ENCODE data around the gene CNNM2.

CNNM2 gene

DNA sequence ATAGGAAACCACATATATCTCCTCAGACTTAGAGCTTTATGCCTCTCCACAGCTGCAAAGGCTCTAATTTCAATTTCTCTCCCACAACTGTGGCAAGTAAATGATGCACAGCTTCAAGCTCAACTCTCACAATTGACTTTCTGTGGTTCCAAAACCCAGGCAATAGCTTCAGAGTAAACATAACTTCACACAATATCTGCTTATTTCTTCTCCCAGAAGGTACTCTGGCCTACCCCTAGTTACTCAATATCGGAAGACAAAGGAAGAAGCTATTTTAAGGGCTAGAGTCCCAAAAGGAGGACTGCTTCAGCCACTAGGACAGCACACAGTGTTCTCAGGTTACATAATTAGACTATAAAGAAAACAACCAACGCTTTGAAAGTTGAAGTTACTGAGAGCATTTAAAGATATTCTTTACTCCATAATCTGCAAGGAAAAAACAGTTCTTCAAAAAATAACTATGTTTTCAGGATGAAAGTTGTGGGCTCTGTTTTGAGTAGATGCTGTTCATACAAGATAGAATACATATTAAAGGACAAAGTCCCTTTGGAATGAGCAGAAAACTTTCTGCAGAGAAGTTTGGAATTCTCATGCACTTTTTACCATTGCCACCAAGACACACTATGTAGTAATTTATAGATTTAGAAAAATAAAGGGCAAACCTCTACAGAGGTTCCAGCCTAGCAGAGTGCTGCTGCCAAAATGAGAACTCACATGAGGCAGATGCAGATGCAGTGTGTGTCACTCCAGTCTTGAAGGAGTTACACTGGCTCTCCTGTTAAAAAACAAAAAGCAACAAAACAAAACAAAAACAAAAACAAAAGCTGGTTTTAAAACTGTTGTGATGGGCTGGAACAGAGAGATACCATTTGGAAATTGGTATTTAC, 193.2 kb downstream of the CNNM2 start:
- TF ChIP-seq CTCF (IDR thresholded peaks at IDR 0.05; ENCODE audit: low read depth, low read length, poor library complexity, severe bottlenecking) (no peak), EZH2phosphoT487 (IDR thresholded peaks at IDR 0.05; ENCODE audit: borderline replicate concordance, low read length) (no peak)
- peaks cover 5% of the 10 kb centered on the region; the same call in 1 of the 2 replicates for H3K36me3 ChIP-seq (ENCODE audit: control insufficient read depth, low read length)
- no peak overlapping the region for H3K4me3 ChIP-seq (ENCODE audit: low read length)

GRCh38 chr10:103111918-103112877, 194.1 kb downstream of the CNNM2 start:
- no peak overlapping the region for H3K4me2 ChIP-seq (ENCODE audit: low read length)
- no peaks in the 10 kb centered on the region for H3K27me3 ChIP-seq (ENCODE audit: control insufficient read depth, low read length)
- H4K20me1 ChIP-seq (ENCODE audit: control insufficient read depth, insufficient read depth, low read depth, low read length): no peaks in the 10 kb centered on the region
- no peaks in the 10 kb centered on the region for H3K9me2 ChIP-seq (replicated peaks; ENCODE audit: control insufficient read depth, low read length)
- peaks cover 33% of the 10 kb centered on the region for H3K79me2 ChIP-seq (ENCODE audit: control insufficient read depth, low read length)
- H3K4me3 ChIP-seq (ENCODE audit: low read length): no peak overlapping the region
- TF ChIP-seq CTCF (IDR thresholded peaks at IDR 0.05; ENCODE audit: low read depth, low read length, poor library complexity, severe bottlenecking): no peak
- TF ChIP-seq EZH2phosphoT487 (IDR thresholded peaks at IDR 0.05; ENCODE audit: borderline replicate concordance, low read length): no peak
- H3K4me1 ChIP-seq (ENCODE audit: control insufficient read depth, low read length): peaks cover 20% of the 10 kb centered on the region
- no peak overlapping the region for H3K27ac ChIP-seq (ENCODE audit: low read depth, low read length)
- H3K36me3 ChIP-seq (ENCODE audit: control insufficient read depth, low read length): 0 out of 2 replicates have a peak, but pooled peaks cover 5% of the 10 kb centered on the region
- H3K9me3 ChIP-seq (ENCODE audit: control insufficient read depth, insufficient read depth, low read length): no peaks in the 10 kb centered on the region
- H3F3A ChIP-seq (ENCODE audit: control insufficient read depth, insufficient read depth): no peaks in the 10 kb centered on the region

More for the DNA sequence above, 193.2 kb downstream of the CNNM2 start:
- H4K20me1 ChIP-seq (ENCODE audit: control insufficient read depth, insufficient read depth, low read depth, low read length): no peaks in the 10 kb centered on the region
- no peak overlapping the region for H3K27ac ChIP-seq (ENCODE audit: low read depth, low read length)
- no peaks in the 10 kb centered on the region for H3K9me2 ChIP-seq (replicated peaks; ENCODE audit: control insufficient read depth, low read length)
- H3K9me3 ChIP-seq (ENCODE audit: control insufficient read depth, insufficient read depth, low read length): no peaks in the 10 kb centered on the region
- no peaks in the 10 kb centered on the region for H3F3A ChIP-seq (ENCODE audit: control insufficient read depth, insufficient read depth)
- no peak overlapping the region for H3K4me2 ChIP-seq (ENCODE audit: low read length)
- H3K4me1 ChIP-seq (ENCODE audit: control insufficient read depth, low read length): peaks cover 20% of the 10 kb centered on the region
- no peaks in the 10 kb centered on the region for H3K27me3 ChIP-seq (ENCODE audit: control insufficient read depth, low read length)
- H3K79me2 ChIP-seq (ENCODE audit: control insufficient read depth, low read length): peaks cover 32% of the 10 kb centered on the region

GRCh38 chr10:103114876-103115275, 196.8 kb downstream of the CNNM2 start:
- Histone ChIP-seq H3K4me3 (ENCODE audit: low read length) (no peak overlapping the region), H3K79me2 (ENCODE audit: control insufficient read depth, low read length) (peaks cover 40% of the 10 kb centered on the region), H3F3A (ENCODE audit: control insufficient read depth, insufficient read depth) (no peaks in the 10 kb centered on the region), H3K4me2 (ENCODE audit: low read length) (no peak overlapping the region), H3K27ac (ENCODE audit: low read depth, low read length) (no peak overlapping the region), H3K9me3 (ENCODE audit: control insufficient read depth, insufficient read depth, low read length) (no peaks in the 10 kb centered on the region), H3K36me3 (ENCODE audit: control insufficient read depth, low read length) (0 out of 2 replicates have a peak, but pooled peaks cover 5% of the 10 kb centered on the region), H3K9me2 (replicated peaks; ENCODE audit: control insufficient read depth, low read length) (no peaks in the 10 kb centered on the region), H3K27me3 (ENCODE audit: control insufficient read depth, low read length) (no peaks in the 10 kb centered on the region), H4K20me1 (ENCODE audit: control insufficient read depth, insufficient read depth, low read depth, low read length) (no peaks in the 10 kb centered on the region), H3K4me1 (ENCODE audit: control insufficient read depth, low read length) (peaks cover 4% of the 10 kb centered on the region; the same call in 1 of the 2 replicates)
- no peak for TF ChIP-seq CTCF (IDR thresholded peaks at IDR 0.05; ENCODE audit: low read depth, low read length, poor library complexity, severe bottlenecking)
- TF ChIP-seq EZH2phosphoT487 (IDR thresholded peaks at IDR 0.05; ENCODE audit: borderline replicate concordance, low read length): no peak
